Embryonic facial prominence (tissue), 1 donor: ENCODE results near the gene FAM53B.

Source experiments
- DNase-seq: peaks from one replicate; pipeline ENCODE4 v3.0.0-alpha.2; 2016; ENCODE audit errors: extremely low spot score

FAM53B gene

DNA sequence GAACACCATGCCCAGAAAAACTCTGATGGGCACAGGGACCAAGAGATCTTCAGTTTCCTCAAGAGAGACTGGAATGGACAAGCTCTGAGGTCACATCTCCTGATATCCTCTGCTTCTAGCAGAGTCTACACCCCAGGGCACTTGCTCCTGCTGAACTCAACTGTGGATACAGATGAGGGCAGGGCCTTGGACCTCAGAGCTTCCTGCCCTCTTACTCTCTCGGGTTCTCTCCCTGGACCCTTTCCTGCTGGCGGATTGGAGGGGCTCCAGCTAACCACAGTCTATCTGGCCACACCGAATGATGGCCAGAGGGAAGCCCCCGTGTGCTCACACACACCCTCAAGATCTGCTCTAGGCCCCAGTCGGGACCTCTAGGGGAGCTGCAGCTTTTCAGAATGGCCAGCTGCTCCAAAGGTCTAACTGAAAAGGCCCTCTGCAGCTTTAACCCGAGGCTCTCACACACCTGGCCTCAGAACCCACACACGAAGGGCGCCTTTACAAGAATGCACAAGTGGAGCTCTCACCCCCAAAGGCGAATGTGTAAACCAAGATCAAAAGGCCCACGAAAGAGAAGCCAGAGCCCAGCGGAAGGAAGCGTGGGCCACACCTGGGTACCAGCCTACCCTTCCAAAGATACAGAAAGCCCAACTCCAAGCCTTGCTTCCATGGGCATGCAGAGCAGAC lies 65.5 kb downstream of the FAM53B start:
- DNase-seq: no peak

DNA sequence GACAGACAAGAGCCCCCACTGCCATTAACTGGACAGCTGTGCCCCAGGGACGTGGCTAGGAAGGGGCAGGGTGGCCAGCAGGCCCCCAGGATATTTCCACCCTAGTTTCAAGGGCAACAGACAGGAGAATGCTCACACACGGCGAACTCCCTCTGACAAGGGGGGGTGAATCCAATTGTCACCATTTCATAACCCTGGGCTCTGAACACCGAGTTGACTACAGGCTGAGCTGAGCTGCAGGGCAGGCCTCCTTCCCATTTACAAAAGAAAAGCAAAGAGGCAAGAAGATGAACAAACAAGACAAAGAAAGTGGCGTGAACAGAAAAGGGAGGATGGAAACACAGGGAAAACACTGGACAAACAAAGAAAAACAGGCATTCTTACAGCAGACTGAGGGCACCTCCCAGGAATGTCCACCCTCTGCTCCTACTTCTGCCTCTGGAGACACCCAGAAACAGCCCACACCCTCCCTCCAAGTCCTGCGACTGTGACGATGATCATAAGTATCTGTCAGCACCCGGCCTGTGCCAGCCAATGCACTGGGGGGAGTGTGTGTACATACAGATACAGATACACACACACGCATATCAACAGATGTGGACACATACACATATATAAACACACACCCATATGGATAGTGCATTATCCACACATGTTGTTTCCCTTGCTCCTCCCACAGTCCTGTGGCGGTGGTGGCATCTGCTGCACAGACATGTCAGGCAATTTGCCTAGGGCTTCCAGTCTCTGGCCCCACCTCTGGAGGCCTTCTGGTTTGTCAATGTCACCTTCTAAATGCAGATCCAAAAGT lies 66.2 kb downstream of the FAM53B start:
- no peak for DNase-seq

DNA sequence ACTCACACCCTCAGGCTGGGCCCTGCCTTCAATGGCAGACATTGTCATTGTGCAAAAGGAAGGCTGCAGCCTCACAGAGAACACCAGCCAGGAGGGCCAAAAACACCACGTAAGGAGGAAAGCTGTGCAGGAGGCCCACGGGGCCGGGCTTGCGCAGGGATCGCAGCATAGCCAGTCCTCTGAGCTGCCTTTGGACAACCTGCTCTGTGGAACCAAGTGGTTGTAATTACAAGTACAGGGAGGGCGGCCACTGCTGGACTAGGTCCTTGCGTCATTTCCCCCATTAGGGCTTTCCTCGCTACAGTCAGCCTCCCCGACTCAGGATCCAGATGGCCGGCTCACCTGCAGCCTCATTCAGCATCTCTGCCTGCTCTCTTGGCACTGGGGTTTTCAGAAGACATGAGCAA lies 66.9 kb downstream of the FAM53B start:
- no peak for DNase-seq

DNA sequence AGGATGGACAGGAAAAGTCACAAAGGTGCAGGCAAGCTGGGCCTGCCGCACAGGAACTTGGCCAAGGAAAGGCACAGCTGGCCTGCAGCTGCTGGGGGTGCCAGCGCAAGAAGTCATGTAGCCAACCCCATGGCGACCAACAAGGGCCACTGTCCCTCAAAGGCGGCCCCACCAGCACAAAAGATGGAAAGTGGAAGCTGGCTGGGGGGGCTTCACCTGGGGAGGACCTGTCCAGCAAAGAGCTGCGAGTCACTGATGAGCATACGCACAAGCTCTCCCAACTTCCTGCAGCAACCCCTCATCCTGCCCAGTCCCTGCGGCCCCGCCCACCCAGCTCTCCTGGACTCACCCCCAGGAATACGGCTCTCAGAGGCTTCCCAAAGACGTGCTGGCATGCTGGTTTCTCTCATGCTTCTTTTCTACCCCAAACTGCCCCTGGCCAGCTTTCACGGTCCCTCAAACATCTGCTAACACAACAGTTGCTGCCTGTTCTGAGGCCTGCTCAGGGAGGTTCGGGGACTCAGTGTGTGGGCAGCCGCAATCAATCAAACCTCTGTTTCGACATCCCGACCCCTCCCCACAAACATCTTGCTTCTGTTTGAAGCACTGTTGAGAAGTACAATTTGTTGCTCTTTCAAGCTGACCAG lies 67.6 kb downstream of the FAM53B start:
- no peak for DNase-seq

DNA sequence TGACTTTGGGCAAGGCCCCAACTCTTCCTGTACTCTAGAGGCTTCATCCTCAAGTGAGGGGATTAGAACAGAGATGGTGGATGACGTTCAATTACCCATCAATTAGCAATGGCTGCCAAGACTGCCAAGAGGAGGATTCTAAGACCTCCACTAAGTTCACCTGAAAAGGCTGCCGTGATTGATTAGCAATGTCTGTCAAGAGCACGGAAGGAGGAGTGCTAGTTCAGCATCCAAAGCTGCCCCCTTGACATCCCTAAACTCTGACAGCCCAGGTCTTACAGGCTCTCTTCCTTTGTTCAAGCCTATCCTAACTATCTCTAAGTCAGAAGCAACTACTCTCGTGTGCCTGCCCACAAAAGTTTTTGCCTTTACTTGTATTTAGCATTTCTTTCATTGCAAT lies 68.4 kb downstream of the FAM53B start:
- DNase-seq: no peak

DNA sequence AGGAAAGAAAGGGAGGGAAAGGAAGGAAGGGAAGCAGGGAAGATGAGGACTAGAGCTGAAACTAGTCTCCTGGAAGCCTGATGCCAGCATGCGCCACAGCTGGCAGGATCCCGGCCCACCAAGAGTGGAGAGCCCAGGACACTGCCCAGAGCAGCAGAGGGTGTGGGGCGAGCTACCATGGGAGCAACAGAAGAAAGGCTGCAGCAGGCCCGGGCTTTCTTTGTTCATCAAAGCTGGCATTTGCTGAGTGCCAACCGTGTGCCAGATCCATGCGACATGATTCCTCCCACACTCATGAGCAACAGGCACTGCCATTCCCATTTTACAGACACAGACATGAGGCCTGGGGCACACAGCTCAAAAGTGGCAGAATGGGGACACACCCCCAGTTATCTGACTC lies 68.9 kb downstream of the FAM53B start:
- DNase-seq: no peak

DNA sequence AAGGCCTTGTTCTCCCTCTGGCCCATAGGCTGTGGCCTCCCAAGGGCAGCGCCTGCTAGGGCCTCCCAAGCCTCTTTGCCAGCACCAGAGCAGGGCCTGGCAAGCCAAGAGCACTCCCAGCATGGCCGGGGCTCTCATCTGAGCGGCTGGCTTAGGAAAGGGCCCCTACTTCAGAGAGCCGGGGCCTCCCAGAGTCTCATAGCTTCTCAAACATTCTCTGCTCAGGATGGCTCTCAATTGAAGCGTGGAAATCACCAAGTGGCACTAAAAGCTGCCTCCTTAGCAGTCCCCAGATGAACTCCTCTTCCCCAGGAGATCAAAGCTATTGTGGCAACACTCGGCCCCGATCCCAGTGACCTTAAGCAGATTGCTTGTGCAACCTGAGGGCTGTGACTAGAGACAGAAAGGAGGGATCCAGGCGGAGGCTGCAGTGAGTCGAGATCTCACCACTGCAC lies 69.4 kb downstream of the FAM53B start:
- no peak for DNase-seq

DNA sequence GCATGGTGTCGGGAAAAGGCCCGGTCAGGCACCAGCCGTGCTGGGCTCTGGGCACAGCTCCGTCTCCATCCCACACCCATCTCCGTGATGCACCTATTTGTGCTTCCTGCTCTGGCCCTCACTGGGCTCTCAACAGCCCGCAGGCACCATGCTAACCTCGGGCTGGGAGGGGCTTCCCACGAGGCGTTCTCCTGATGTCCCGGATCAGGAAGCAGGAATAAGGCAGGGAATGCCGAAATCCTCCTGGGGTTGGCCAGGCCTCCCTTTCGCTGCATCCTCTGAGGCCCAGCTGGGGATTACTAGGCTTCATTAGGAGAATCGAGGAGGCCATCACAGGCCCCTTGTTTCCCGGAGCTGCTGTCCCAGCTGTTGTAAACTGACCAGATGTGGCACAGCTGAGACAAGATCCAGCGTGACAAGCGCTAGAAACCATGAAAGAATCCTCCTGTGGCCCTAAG lies 72.0 kb downstream of the FAM53B start:
- no peak for DNase-seq

DNA sequence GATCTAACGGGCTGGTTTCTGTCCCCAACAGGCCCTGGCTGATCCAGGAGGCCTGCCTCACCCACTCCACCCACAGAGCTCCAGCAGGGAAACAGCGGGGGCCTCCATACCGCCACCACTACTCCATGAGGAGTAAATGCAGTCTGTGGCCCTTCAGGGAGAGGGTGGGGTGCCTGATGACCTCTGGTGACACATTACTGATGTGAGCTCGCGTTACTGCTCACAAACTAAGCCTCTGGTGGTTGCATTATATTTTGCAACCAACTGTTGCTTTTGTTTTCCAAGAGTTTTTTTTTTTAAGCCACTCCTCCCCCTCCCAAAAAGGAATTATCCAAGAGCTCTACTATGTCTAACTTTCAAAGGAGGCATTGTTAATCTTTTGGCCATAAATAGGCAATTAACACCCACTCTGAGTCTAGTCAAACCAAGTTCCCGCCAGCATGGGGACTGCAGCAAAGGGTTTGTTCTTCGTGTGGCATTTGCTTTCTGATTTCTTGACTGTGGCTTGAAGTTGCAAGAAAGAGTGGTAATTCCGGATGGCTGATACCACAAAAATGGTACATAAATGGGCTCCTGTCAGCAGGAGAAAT lies 72.6 kb downstream of the FAM53B start:
- DNase-seq: no peak

DNA sequence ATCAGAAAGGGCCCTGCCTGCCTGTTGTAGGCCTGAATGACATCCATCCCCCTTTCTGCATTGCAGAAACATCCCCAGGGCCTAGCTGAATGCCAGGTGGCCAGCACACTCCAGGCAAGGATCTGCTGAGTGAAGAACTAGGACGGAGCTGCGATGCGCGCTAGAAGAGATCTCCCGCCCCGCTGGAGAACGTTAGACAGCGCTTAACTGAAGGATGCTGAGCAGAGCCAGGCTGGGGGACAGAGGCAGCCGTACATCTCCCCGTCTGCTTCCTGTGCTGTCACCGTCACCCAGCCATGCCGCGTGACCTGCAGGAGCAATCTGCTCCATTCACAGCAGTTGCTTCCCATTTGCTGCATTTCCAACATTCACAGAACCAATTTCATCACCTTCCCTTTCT lies 73.3 kb downstream of the FAM53B start:
- DNase-seq: no peak

DNA sequence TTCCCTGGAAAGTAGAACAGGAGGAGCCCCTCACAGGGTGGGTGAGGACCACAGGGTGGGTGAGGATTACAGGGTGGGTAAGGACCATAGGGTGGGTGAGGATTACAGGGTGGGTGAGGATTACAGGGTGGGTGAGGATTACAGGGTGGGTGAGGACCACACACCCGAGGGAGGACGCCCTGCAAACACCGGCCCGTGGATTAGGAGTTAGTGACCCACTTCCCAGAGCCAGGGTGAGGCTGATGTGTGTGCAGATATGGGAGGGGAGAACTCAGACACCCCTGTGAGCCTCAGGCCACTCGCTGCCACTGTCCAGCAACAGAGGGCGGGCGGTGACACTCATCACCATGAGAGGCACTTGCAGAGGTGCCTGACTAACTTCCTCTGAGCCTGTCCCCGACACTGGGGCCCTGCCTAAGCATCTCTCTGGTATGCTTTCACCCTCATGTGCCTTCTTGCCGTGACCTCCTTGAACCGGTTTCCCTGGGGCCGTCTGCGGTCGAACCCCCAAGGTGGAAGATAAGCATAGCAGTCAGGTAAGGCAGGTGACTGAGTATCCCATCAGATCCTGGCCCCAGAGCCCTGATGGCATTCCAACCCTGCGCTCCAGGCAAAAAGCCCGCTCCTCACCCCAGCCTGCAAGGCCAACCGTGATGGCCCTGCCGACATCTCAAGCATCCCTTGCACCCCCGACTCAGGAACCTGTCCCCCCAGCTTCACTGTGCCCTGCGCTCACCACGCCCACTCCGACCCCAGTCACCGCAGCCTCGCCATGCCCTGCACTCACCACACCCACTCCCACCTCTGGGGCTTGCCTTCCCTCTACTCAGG lies 74.1 kb downstream of the FAM53B start:
- DNase-seq: no peak

DNA sequence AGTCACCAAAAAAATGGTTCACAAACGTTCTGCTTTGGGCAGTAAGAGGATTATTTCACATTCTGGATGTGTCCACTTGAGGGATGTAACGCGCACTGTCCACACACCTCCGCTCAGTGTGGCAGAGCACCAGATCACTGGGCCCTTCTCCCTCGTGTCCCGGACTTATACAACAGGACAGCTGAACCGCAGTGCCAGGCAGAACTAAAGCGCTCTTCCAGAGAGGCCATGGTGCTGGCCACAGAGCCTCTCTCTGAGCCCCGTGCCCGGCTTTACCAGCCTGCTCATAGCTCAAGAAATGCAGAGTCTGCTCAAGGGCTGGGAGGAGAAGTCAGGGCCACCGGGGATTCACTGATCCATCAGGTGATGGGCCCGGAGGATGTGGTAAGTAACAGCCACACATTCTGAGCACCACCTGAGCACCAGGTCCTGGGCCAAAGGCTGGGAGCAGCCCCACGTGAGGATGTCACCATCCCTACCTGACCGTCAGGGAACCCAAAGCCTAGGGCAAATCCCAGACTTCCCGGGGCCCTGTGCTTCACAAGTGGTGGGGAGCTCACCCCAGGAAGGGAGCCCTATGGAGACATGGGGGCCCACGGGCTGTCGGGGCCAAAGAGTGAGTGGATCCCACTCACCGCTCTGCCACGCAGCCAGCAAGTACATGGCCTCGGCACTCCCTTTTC lies 74.9 kb downstream of the FAM53B start:
- no peak for DNase-seq

DNA sequence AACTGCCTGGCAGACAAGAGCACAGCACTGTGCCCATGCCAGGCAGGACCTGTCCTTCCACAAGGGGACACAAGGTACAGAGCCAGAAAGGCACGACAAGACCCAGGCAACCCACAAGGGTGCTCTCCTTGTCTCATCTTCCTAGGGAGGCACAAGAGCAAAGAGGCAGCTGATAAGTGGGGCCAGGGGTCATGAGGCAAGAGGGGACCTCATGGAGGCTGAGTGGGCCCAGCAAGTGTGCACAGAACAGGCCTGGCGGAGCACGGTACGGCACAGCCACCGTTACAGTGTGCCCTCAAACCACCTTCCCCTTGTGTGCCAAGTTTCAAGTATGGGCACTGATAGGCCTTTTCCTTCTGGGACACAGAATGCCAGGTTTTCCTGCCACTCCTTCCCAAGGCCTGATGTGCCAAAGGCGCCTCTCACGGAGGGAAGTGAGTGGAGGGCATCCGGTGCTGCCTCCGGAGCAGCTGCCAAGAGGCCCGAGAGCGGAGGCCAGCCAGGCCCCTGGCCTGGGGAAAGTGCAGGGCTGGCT lies 75.6 kb downstream of the FAM53B start:
- no peak for DNase-seq

DNA sequence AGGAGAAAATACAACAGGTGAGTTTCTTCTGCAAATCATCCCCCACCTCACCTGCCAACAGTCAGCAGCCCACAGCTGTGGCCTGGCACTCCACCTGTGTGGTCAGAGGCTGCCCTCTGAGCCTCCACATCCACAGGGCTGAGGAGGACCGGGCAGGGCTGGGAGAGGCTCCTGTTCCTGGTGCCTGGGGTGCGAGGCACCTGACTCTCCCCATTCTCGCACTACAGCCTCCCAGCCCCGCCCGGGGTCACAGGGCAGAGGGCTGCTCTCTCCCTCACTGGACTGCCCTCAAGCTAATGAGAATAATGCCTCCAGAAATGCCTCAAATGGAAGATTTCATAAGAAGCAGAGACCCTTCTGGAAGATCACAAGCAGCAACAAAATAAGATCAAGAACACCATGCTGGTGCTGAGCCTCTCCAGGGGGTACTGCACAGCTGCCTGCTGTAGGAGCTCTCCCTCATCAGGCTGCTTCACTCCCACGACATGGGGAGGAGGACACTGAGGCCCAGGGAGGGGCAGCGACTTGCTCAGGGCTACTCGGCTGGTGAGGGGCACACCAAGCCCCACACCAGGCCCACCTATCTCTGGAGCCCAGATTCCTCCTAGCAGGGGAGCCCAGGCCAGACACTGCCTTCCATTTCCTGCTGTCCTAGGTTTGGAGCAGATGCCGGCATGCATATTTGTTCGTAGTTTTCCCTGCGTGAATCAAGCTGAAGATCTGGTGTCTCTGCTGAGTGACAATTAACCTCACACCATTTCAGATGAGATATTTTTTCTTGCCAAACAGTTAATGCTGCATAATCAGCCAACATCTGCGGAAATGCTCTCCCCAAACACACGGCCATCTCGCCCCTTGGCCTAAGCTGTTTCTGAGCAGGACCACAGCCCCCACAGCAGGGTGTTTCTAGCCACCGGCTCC lies 76.5 kb downstream of the FAM53B start:
- DNase-seq: no peak

DNA sequence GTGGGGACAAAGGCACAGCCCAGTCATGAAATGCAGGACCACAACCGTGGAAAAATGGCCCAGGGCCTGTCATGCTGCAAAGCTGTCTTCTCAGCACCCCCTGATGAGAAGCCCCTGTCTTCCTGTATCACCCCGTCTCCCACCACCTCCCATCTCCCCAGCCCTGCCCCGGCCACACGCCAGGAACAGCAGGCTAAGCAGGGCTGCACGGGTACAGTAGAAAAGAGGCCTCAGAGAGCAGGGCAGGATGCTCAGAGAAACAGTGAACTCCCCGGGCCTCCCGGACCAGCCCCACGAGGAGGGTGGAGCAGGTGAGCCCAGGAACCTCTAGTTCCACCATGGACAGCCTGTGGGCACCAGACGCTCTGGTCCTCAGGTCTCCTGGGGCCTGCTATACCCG lies 77.7 kb downstream of the FAM53B start:
- DNase-seq: no peak

DNA sequence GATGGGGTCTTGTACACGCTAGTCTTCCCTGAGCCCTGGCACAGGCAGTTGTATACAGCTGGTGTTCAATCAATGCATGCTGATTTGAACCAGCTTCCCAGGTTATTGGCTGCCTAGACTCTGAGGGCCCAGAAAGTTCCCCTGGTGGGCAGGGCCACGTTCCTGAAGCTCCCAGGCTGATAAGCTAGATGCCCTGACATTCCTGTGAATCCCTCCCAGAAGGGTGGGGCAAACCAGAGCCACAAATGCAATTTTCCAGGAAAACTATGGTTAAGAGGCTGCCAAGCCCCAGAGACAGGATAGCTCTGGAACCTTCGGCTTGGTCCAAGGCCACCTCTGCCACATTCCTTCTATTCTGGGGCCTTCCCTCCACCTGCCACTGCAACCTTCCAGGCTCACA lies 78.2 kb downstream of the FAM53B start:
- DNase-seq: no peak

DNA sequence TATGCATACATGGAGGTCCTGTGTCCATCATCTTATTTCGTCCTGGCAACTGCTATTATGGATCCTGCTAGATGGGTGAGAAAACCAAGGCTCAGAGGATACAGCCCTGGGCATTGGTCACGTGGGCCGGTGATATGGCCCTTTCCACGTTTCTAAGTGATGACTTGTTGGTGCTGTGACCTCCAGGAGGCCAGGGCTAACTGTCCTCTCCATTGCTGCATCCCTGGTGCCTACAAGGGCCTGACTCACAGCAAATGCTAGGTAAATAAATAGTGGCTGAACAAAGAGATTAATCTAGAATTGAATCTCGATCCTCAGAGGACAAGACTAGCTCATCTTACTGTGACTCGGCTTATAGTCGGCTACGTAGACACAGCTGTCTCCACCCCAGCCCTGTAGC lies 78.6 kb downstream of the FAM53B start:
- no peak for DNase-seq

DNA sequence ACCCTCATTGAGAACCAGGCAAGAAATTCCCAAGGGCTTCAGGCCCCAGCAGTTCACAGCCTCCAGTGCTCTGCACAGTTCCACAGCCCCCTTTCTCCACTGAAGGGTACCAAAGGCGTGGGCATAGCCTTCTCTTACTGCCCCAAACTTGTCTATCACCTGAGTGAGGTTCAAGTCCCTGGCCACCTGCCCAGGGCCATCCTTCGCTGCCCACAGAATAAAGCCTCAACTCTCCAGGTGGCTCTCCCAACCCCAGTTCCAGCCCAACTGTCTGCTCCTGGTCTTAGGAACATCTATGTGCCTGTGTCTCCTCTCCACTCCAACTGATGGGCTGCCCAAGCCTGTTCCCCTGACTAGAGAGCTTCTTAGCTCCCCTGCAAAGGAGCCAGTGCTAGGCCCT lies 79.1 kb downstream of the FAM53B start:
- DNase-seq: no peak

DNA sequence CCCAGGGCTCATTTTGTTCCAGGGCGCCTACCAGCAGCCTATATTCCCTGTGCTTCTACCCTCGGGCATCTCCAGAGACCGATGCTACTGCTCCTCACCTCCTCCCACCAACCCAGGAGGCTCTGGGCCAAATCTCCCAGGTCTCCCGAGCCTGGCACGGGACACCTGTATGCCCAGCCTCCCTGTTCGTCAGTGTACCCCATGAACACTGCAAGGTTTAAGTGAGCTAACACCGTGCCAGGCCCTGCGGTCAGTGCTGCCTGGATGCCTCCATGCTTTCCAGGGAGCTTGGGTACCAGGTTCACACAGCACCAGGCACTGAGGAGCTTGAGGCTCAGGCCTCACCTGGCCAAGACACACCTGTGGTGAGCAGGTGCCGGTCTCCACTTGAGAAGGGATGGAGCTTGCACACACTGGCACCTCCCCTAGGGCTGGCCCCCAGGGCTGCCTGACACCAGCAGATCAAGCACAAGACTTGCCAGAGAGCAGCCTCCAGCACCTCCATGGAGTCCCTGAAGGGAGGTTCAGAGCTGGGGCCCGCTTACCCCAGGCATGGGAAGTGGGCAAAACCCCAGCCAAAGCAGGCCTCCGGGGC lies 80.3 kb downstream of the FAM53B start:
- no peak for DNase-seq
